Astrocyte (in vitro differentiated cells and primary cell): ENCODE results near the gene CSNK1D.

Experiments
- EZH2 ChIP-seq: IDR thresholded peaks from 2 replicates; pipeline ENCODE4 v1.6.1; 2012; ENCODE audit warnings: mild to moderate bottlenecking, low read length, inconsistent platforms; ENCODE audit not compliant: insufficient read depth
- TF ChIP-seq, protein P1 (sequence below): IDR thresholded peaks from 2 replicates; pipeline ENCODE4 v1.5.1; 2011; ENCODE audit warnings: low read depth, mild to moderate bottlenecking, inconsistent platforms, low read length, moderate library complexity; ENCODE audit not compliant: insufficient read depth

- TF ChIP-seq, protein P1, sequence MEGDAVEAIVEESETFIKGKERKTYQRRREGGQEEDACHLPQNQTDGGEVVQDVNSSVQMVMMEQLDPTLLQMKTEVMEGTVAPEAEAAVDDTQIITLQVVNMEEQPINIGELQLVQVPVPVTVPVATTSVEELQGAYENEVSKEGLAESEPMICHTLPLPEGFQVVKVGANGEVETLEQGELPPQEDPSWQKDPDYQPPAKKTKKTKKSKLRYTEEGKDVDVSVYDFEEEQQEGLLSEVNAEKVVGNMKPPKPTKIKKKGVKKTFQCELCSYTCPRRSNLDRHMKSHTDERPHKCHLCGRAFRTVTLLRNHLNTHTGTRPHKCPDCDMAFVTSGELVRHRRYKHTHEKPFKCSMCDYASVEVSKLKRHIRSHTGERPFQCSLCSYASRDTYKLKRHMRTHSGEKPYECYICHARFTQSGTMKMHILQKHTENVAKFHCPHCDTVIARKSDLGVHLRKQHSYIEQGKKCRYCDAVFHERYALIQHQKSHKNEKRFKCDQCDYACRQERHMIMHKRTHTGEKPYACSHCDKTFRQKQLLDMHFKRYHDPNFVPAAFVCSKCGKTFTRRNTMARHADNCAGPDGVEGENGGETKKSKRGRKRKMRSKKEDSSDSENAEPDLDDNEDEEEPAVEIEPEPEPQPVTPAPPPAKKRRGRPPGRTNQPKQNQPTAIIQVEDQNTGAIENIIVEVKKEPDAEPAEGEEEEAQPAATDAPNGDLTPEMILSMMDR, result peak; percentile 4
- TF ChIP-seq EZH2, result no peak
Observed at GRCh38 chr17:82230609-82231311, 42.7 kb downstream of the CSNK1D start.
